Pancreas (tissue), 10 donors: ENCODE data around the gene PCDHGA3. TPM values are rescaled to one million over a fixed set of nuclear protein-coding genes. Genes with fewer than 3 reads are reported as not detected.

ENCODE experiments used
- ATAC-seq, 4 donors: fragments of 200-7000 bp; cut with Tn5 transposase; one replicate each; pipeline versions ENCODE4 v1.8.0 to v1.9.1; 2020; ENCODE audit warnings: mild to moderate bottlenecking in 4 of 4, moderate library complexity in 4 of 4
- DNase-seq, 6 donors: peaks; one replicate each; pipeline ENCODE4 v3.0.0-alpha.2; 2020
- FAIRE-seq: peaks from 2 replicates; lab custom pipeline; 2012; peaks lifted over from hg19 to GRCh38; lab: Jason Lieb, UNC
- H3K27ac ChIP-seq, 4 donors: fragments of 200-600 bp; sonication (generic); 1 replicate in 3 of 4; 2 replicates in 1 of 4; pipeline versions ENCODE4 v1.5.0 to v1.8.0; 2020
- H3K27me3 ChIP-seq, 4 donors: fragments of 200-600 bp; one replicate each; pipeline ENCODE4 v1.8.0; 2021
- H3K36me3 ChIP-seq, 3 donors: fragments of 200-600 bp; sonication (generic) in 1 of 3; one replicate each; pipeline versions ENCODE4 v1.5.0 to v1.8.0; 2020 to 2021
- H3K4me1 ChIP-seq, 3 donors: fragments of 200-600 bp; one replicate each; pipeline ENCODE4 v1.8.0; 2021
- H3K4me3 ChIP-seq, 4 donors: fragments of 200-600 bp; sonication (generic) in 2 of 4; one replicate each; pipeline versions ENCODE4 v1.5.0 to v1.8.0; 2020 to 2021
- H3K9me3 ChIP-seq, 4 donors: fragments of 200-600 bp; one replicate each; pipeline ENCODE4 v1.8.0; 2021
- CTCF ChIP-seq, 4 donors: fragments of 200-600 bp; sonication (generic) in 3 of 4; IDR thresholded peaks; one replicate each; pipeline versions ENCODE4 v1.5.0 to v1.8.0; 2021; ENCODE audit warnings: antibody characterized with exemption in 4 of 4
- WGBS, 2 donors: extraction: QIAGEN DNeasy Blood & Tissue Kit; methylation state at CpG; one replicate each; pipeline ENCODE4 v1.1.7; 2013; 5-methylcytosine and 5-hydroxymethylcytosine counted together
- intact Hi-C, 3 donors: fragments of 100-400 bp; cut with DNase I; formaldehyde crosslinking; loops; one replicate each; pipeline versions ENCODE4 v1.11.1 to v1.14.2; 2022
- polyA plus RNA-seq, 2 donors: library from polyadenylated mRNA; stranded (reverse); fragments of 200-250 nt; gene quantifications; one replicate each; pipeline ENCODE4 v1.2.3, GENCODE V29; 2013
- total RNA-seq, 6 donors: library from RNA; stranded (reverse); fragmentation: NEBNext Ultra II Directional in 4 of 6; extraction: Animal tissue kit (Norgen Biotek cat#: 25700) in 4 of 6; gene quantifications; one replicate each; pipeline versions ENCODE4 v1.2.1 to v1.2.4, GENCODE V29; 2021 to 2023
- donor health status: healthy with polysubstance abuse.
- donor health status: DM: no; HTN: no; CAD: no; lungs with moderate emphysema.
- donor health status: DM: no; HTN: no; CAD: no.
- donor health status: control.
- donor health status: control.
- donor health status: Bipolar disorder and iron deficiency.
- donor health status: DM: yes; HTN: yes; CAD: no.
- donor health status: DM: no; HTN: no; CAD: no.
- donor health status: DM: no; HTN: no; CAD: no.
- donor health status: DM: yes; HTN: yes; CAD: no.

PCDHGA3 gene
- total and polyA plus RNA-seq, 8 donors, result 0.52 to 2.4 (median 1.6) TPM

- H3K9me3 ChIP-seq, result peaks cover 0 to 10% (median 4%) of the 10 kb centered on the region in 4 donors
- peak in 2 of 4 donors; percentile 14 to 17 for TF ChIP-seq CTCF (IDR thresholded peaks at IDR 0.05)
- H3K27me3 ChIP-seq, result peaks cover 0 to 5% (median 0%) of the 10 kb centered on the region in 4 donors
- peak in 1 of 6 donors; percentile 36 for DNase-seq
- peak; percentile 46 to 91 (median 74) for ATAC-seq
- H3K4me1 ChIP-seq, result no peaks in the 10 kb centered on the region
- no peak within 1 kb of the TSS for H3K27ac ChIP-seq
- no peak for FAIRE-seq
- intact Hi-C loops, result no loop called here
- no peaks in the 10 kb centered on the region for H3K36me3 ChIP-seq
- WGBS, 2 donors, result 22 to 24% methylated on average over 29 of the region's 29 CpGs
- peak within 1 kb of the TSS in 1 of 4 donors; percentile 22 for H3K4me3 ChIP-seq
These were observed 6.4 kb downstream of the PCDHGA3 start, which contains the start of gene PCDHGB1 for GRCh38 chr5:141349917-141350619. Gene PCDHGB1, plus strand, starts transcription at chr5:141350099. Its CDS starts 162 bp downstream, at chr5:141350261.

- Histone ChIP-seq H3K36me3 (no peaks in the 10 kb centered on the region), H3K4me1 (no peaks in the 10 kb centered on the region), H3K27ac (no peak overlapping the region), H3K9me3 (peaks cover 0 to 10% (median 4%) of the 10 kb centered on the region in 4 donors), H3K27me3 (peaks cover 0 to 5% (median 0%) of the 10 kb centered on the region in 4 donors), H3K4me3 (no peak overlapping the region)
- intact Hi-C loops, result no loop called here
- no peak for TF ChIP-seq CTCF (IDR thresholded peaks at IDR 0.05)
- no peak for FAIRE-seq
- 28 to 31% methylated on average over 30 to 35 of the region's 36 CpGs for WGBS, 2 donors
- no peak for DNase-seq
- no peak for ATAC-seq
These were observed 8.0 kb downstream of the PCDHGA3 start for GRCh38 chr5:141351591-141351990.

GRCh38 chr5:141354900-141355469, 11.4 kb downstream of the PCDHGA3 start, which contains the start of gene PCDHGA4:
Gene PCDHGA4, plus strand, starts transcription at chr5:141355021. Its CDS starts 87 bp downstream, at chr5:141355108.
- H3K4me3 ChIP-seq, result peak within 1 kb of the TSS in 2 of 4 donors; percentile 11 to 20
- no peak within 1 kb of the TSS for H3K27ac ChIP-seq
- H3K36me3 ChIP-seq, result no peaks in the 10 kb centered on the region
- intact Hi-C loops, result no loop called here
- no peaks in the 10 kb centered on the region for H3K4me1 ChIP-seq
- ATAC-seq, result peak in 2 of 4 donors; percentile 11 to 41
- H3K27me3 ChIP-seq, result no peaks in the 10 kb centered on the region
- peaks cover 0 to 15% (median 4%) of the 10 kb centered on the region in 4 donors for H3K9me3 ChIP-seq
- peak in 2 of 4 donors; percentile 2 to 15 for TF ChIP-seq CTCF (IDR thresholded peaks at IDR 0.05)
- 12 to 17% methylated on average over 29 of the region's 29 CpGs for WGBS, 2 donors
- DNase-seq, result no peak
- no peak for FAIRE-seq

- Histone ChIP-seq H3K27me3 (no peaks in the 10 kb centered on the region), H3K9me3 (peaks cover 0 to 19% (median 4%) of the 10 kb centered on the region in 4 donors), H3K4me3 (peak overlapping the region in 1 of 4 donors; percentile 20), H3K4me1 (no peaks in the 10 kb centered on the region), H3K36me3 (no peaks in the 10 kb centered on the region), H3K27ac (no peak overlapping the region)
- 38 to 45% methylated on average over 24 of the region's 24 CpGs for WGBS, 2 donors
- no peak for TF ChIP-seq CTCF (IDR thresholded peaks at IDR 0.05)
- ATAC-seq (no peak), FAIRE-seq (no peak), DNase-seq (no peak)
- intact Hi-C loops, result no loop called here
These were observed 12.0 kb downstream of the PCDHGA3 start for GRCh38 chr5:141355641-141356040.
